HG03097 (cell line): ENCODE measurements around the gene MAMLD1.
"Not testable (repeated sequence)": the region's sequence is repeated elsewhere in the genome, so short reads cannot be mapped to it uniquely, and the experiment has no call there.

Experiments used
- ATAC-seq: cut with Tn5 transposase; IDR thresholded peaks from one replicate; pipeline ENCODE4 v1.9.1; 2021; ENCODE audit not compliant: unreplicated experiment, low FRiP score

MAMLD1 gene

GRCh38 chrX:150362599-150363481 is at the start of gene MAMLD1:
Gene MAMLD1, plus strand, starts transcription at chrX:150363317. Its CDS starts 82,200 bp downstream, at chrX:150445517.
- ATAC-seq = no peak

GRCh38 chrX:150313514-150313913 is 49.6 kb upstream of the MAMLD1 start:
- no peak for ATAC-seq

- ATAC-seq = no peak
Measured at GRCh38 chrX:150314186-150314585, 48.9 kb upstream of the MAMLD1 start.

- ATAC-seq = no peak
Measured at GRCh38 chrX:150316564-150316963, 46.6 kb upstream of the MAMLD1 start.

- no peak for ATAC-seq
Measured at GRCh38 chrX:150323020-150323419, 40.1 kb upstream of the MAMLD1 start.

GRCh38 chrX:150324035-150324728 is 38.9 kb upstream of the MAMLD1 start:
- ATAC-seq = no peak

GRCh38 chrX:150324919-150325318 is 38.2 kb upstream of the MAMLD1 start:
- ATAC-seq = no peak

GRCh38 chrX:150326541-150327247 is 36.4 kb upstream of the MAMLD1 start:
- no peak for ATAC-seq

- no peak for ATAC-seq
Measured at GRCh38 chrX:150329282-150329681, 33.8 kb upstream of the MAMLD1 start.

- ATAC-seq = no peak
Measured at GRCh38 chrX:150329868-150330267, 33.2 kb upstream of the MAMLD1 start.

GRCh38 chrX:150332023-150332422 is 31.1 kb upstream of the MAMLD1 start:
- ATAC-seq = no peak

GRCh38 chrX:150334100-150334499 is 29.0 kb upstream of the MAMLD1 start:
- ATAC-seq = no peak

- ATAC-seq = no peak
Measured at GRCh38 chrX:150334981-150335380, 28.1 kb upstream of the MAMLD1 start.

GRCh38 chrX:150337026-150337425 is 26.1 kb upstream of the MAMLD1 start:
- no peak for ATAC-seq

- no peak for ATAC-seq
Measured at GRCh38 chrX:150337536-150337935, 25.6 kb upstream of the MAMLD1 start.

GRCh38 chrX:150338615-150339014 is 24.5 kb upstream of the MAMLD1 start:
- ATAC-seq = no peak

GRCh38 chrX:150339736-150340135 is 23.4 kb upstream of the MAMLD1 start:
- ATAC-seq = no peak

- ATAC-seq = not testable (repeated sequence)
Measured at GRCh38 chrX:150340326-150340725, 22.8 kb upstream of the MAMLD1 start.

GRCh38 chrX:150347471-150347870 is 15.6 kb upstream of the MAMLD1 start:
- no peak for ATAC-seq

- ATAC-seq = no peak
Measured at GRCh38 chrX:150348365-150348764, 14.8 kb upstream of the MAMLD1 start.

- no peak for ATAC-seq
Measured at GRCh38 chrX:150352114-150352513, 11.0 kb upstream of the MAMLD1 start.
